Gastroesophageal sphincter (tissue), 4 donors: ENCODE measurements around the gene FBXL13. TPM values are rescaled to one million over a fixed set of nuclear protein-coding genes. Genes with fewer than 3 reads are reported as not detected.
"Not testable (repeated sequence)": the region's sequence is repeated elsewhere in the genome, so short reads cannot be mapped to it uniquely, and the experiment has no call there.

ENCODE experiments used
- ATAC-seq: fragments of 150-250 bp; one replicate; pipeline ENCODE4 v1.9.1; 2016; ENCODE audit warnings: mild to moderate bottlenecking, moderate library complexity
- H3K27ac ChIP-seq, 4 donors: fragments of 200-600 bp; sonication (generic) in 3 of 4; 1 replicate in 3 of 4; 2 replicates in 1 of 4; pipeline ENCODE4 v1.5.1; 2016 to 2019
- H3K27me3 ChIP-seq: fragments of 200-600 bp; sonication (generic); one replicate; pipeline ENCODE4 v1.5.1; 2019
- H3K36me3 ChIP-seq, 2 donors: fragments of 200-600 bp; sonication (generic); one replicate each; pipeline ENCODE4 v1.5.1; 2019; ENCODE audit warnings: control low read depth in 1 of 2
- H3K4me1 ChIP-seq, 3 donors: fragments of 200-600 bp; sonication (generic); 1 replicate in 2 of 3; 2 replicates in 1 of 3; pipeline ENCODE4 v1.5.1; 2016 to 2019; ENCODE audit warnings: control low read depth in 2 of 3
- H3K4me3 ChIP-seq, 2 donors: fragments of 200-600 bp; sonication (generic); one replicate each; pipeline ENCODE4 v1.5.1; 2019; ENCODE audit warnings: mild to moderate bottlenecking in 1 of 2, moderate library complexity in 1 of 2
- H3K9me3 ChIP-seq, 3 donors: fragments of 200-600 bp; sonication (generic); one replicate each; pipeline ENCODE4 v1.5.1; 2017 to 2019; ENCODE audit warnings: control low read depth in 2 of 3
- EP300 ChIP-seq: sonication (generic); formaldehyde crosslinking; IDR thresholded peaks from one replicate; pipeline ENCODE4 v1.6.1; 2017; ENCODE audit warnings: antibody characterized with exemption, mild to moderate bottlenecking
- POLR2A ChIP-seq, 2 donors: fragments of 450-650 bp; IDR thresholded peaks; one replicate each; pipeline ENCODE4 v1.6.1; 2017; ENCODE audit warnings: antibody characterized with exemption in 2 of 2, mild to moderate bottlenecking in 2 of 2, moderate library complexity in 1 of 2
- POLR2AphosphoS5 ChIP-seq: sonication (generic); formaldehyde crosslinking; IDR thresholded peaks from one replicate; pipeline ENCODE4 v1.6.1; 2017; ENCODE audit warnings: antibody characterized with exemption
- WGBS, 2 donors: methylation state at CpG; one replicate each; pipeline ENCODE4 v1.1.5; 2018; ENCODE audit warnings: low coverage in 1 of 2; 5-methylcytosine and 5-hydroxymethylcytosine counted together
- total RNA-seq, 4 donors: library from RNA; depleted of rRNA; stranded (reverse); fragments of >200 nt; gene quantifications; one replicate each; pipeline ENCODE4 v1.1.0, GENCODE V29; 2016
- TF ChIP-seq, protein P1 (sequence below), 4 experiments: fragments of 200-600 bp in 2 of 4; fragments of 450-650 bp in 2 of 4; sonication (generic) in 1 of 4; IDR thresholded peaks; one replicate each; pipeline ENCODE4 v1.5.1; 2017 to 2019; ENCODE audit warnings: antibody characterized with exemption in 4 of 4, mild to moderate bottlenecking in 2 of 4, moderate library complexity in 2 of 4

FBXL13 gene
- total RNA-seq, 4 donors from 2014 or later: 1.3 to 5.8 (median 3.2) TPM

DNA sequence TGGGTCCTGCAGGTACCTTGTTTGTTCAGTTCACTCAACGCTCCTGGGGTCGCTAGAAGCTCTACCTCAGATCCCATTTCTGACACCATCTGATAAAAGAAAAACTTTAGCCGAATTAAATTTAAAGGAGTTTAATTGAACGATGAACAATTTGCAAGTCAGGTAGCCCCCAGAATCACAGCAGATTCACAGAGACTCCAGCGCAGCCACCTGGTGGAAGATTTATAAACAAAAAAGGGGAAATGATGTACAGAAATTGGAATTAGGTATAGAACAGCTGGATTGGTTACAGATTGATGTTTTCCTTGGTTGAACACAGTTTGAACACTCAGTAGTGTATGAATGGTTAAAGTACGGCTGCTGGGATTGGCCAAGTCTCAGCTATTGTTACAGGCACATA, 23.1 kb downstream of the FBXL13 start:
- WGBS, 2 donors: 78 to 88% methylated on average over 3 to 4 of the region's 6 CpGs
- TF ChIP-seq POLR2A (IDR thresholded peaks at IDR 0.05): no peak
- TF ChIP-seq, protein P1, sequence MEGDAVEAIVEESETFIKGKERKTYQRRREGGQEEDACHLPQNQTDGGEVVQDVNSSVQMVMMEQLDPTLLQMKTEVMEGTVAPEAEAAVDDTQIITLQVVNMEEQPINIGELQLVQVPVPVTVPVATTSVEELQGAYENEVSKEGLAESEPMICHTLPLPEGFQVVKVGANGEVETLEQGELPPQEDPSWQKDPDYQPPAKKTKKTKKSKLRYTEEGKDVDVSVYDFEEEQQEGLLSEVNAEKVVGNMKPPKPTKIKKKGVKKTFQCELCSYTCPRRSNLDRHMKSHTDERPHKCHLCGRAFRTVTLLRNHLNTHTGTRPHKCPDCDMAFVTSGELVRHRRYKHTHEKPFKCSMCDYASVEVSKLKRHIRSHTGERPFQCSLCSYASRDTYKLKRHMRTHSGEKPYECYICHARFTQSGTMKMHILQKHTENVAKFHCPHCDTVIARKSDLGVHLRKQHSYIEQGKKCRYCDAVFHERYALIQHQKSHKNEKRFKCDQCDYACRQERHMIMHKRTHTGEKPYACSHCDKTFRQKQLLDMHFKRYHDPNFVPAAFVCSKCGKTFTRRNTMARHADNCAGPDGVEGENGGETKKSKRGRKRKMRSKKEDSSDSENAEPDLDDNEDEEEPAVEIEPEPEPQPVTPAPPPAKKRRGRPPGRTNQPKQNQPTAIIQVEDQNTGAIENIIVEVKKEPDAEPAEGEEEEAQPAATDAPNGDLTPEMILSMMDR (IDR thresholded peaks at IDR 0.05): no peak
- no peak for TF ChIP-seq POLR2AphosphoS5
- no peak for TF ChIP-seq EP300

DNA sequence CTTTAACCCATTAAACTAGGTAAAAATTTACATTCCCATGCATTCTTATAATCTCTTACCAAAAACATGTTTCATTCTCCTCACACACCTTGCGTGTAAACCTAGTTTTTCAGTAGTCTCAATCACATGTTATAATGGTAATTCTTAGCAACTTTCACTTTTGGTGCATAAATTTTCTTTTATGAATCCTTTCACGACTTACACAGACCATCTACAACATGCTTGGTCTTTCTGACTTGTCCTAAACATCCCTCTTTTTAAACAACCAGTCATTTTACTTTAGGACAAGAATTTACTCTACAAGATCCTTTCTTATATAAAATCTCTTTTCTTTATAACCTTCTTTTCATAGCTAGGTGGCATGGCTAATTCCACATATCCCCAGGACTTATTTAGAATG, 25.8 kb downstream of the FBXL13 start:
- TF ChIP-seq POLR2A (IDR thresholded peaks at IDR 0.05) (no peak), POLR2AphosphoS5 (no peak), EP300 (no peak)
- TF ChIP-seq, protein P1 (IDR thresholded peaks at IDR 0.05): no peak
- no peaks in the 10 kb centered on the region for H3K4me1 ChIP-seq
- H3K36me3 ChIP-seq: no peaks in the 10 kb centered on the region
- no peak overlapping the region for H3K4me3 ChIP-seq
- no peak overlapping the region for H3K27ac ChIP-seq
- H3K9me3 ChIP-seq: peaks cover 0 to 2% (median 0%) of the 10 kb centered on the region in 3 donors
- ATAC-seq: no peak
- no peaks in the 10 kb centered on the region for H3K27me3 ChIP-seq
- 84 to 88% methylated on average over 2 of the region's 2 CpGs for WGBS, 2 donors

More for the DNA sequence above, 23.1 kb downstream of the FBXL13 start:
- Histone ChIP-seq H3K27me3 (no peaks in the 10 kb centered on the region), H3K4me3 (no peak overlapping the region), H3K27ac (no peak overlapping the region), H3K36me3 (no peaks in the 10 kb centered on the region), H3K4me1 (no peaks in the 10 kb centered on the region), H3K9me3 (no peaks in the 10 kb centered on the region)
- ATAC-seq: no peak

- H3K27me3 ChIP-seq, H3K4me3 ChIP-seq, ATAC-seq, H3K27ac ChIP-seq, H3K36me3 ChIP-seq, H3K4me1 ChIP-seq: not testable (repeated sequence)
- 100% methylated on average over 1 of the region's 1 CpG; no CpG with 5 or more reads in 1 of the 2 donors for WGBS, 2 donors
- peaks cover 0 to 17% (median 0%) of the 10 kb centered on the region in 3 donors for H3K9me3 ChIP-seq
These were observed 32.8 kb downstream of the FBXL13 start for GRCh38 chr7:103041815-103042214.

DNA sequence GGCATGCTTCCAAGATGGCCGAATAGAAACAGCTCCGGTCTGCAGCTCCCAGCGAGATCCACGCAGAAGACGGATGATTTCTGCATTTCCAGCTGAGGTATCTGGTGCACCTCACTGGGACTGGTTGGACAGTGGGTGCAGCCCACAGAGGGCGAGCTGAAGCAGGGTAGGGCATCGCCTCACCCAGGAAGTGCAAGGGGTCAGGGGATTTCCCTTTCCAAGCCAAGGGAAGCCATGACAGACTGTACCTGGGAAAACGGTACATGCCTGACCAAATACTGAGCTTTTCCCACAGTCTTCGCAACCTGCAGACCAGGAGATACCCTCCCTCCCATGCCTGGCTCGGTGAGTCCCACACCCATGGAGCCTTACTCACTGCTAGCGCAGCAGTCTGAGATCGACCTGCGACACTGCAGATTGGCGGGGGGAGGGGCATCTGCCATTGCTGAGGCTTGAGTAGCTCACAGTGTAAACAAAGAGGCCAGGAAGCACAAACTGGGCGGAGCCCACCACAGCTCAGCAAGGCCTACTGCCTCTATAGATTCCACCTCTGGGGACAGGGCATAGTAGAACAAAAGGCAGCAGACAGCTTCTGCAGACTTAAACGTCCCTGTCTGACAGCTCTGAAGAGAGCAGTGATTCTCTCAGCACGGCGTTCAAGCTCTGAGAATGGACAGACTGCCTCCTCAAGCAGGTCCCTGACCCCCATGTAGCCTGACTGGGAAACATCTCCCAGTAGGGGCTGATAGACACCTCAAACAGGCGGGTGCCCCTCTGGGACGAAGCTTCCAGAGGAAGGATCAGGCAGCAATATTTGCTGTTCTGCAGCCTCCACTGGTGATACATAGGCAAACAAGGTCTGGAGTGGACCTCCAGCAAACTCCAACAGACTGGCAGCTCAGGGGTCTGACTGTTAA, 36.5 kb downstream of the FBXL13 start:
- not testable (repeated sequence) for H3K36me3 ChIP-seq, H3K4me3 ChIP-seq, H3K27me3 ChIP-seq, H3K9me3 ChIP-seq, H3K4me1 ChIP-seq, H3K27ac ChIP-seq, ATAC-seq
- WGBS, 2 donors: 69% methylated on average over 8 of the region's 20 CpGs; no CpG with 5 or more reads in 1 of the 2 donors

GRCh38 chr7:103037476-103037822, 37.1 kb downstream of the FBXL13 start:
- H3K36me3 ChIP-seq: no peaks in the 10 kb centered on the region
- no peaks in the 10 kb centered on the region for H3K27me3 ChIP-seq
- no peak overlapping the region for H3K4me3 ChIP-seq
- WGBS, 2 donors: 93% methylated on average over 1 of the region's 1 CpG; no CpG with 5 or more reads in 1 of the 2 donors
- TF ChIP-seq, protein P1 (IDR thresholded peaks at IDR 0.05): no peak
- TF ChIP-seq POLR2A (IDR thresholded peaks at IDR 0.05) (no peak), POLR2AphosphoS5 (no peak), EP300 (no peak)
- no peak overlapping the region for H3K27ac ChIP-seq
- no peaks in the 10 kb centered on the region for H3K4me1 ChIP-seq
- peaks cover 0 to 1% (median 0%) of the 10 kb centered on the region in 3 donors for H3K9me3 ChIP-seq
- no peak for ATAC-seq

- not testable (repeated sequence) for H3K4me3 ChIP-seq, H3K4me1 ChIP-seq, H3K36me3 ChIP-seq, H3K27me3 ChIP-seq, H3K9me3 ChIP-seq, H3K27ac ChIP-seq, ATAC-seq
- 100% methylated on average over 1 of the region's 20 CpGs; no CpG with 5 or more reads in 1 of the 2 donors for WGBS, 2 donors
These were observed 40.3 kb downstream of the FBXL13 start for GRCh38 chr7:103034318-103034717.
